ENCODE data around the gene OXLD1.

- TF ChIP-seq CTCF (IDR thresholded peaks at IDR 0.05): no peak
- TF ChIP-seq POLR2A (IDR thresholded peaks at IDR 0.05): no peak
Measured at GRCh38 chr17:81683208-81683583, 16.8 kb upstream of the OXLD1 start.

Measured in esophagus squamous epithelium (tissue), 4 donors.